ENCODE data around the gene ATP6V1B1. TPM values are rescaled to one million over a fixed set of nuclear protein-coding genes. Genes with fewer than 3 reads are reported as not detected.

Gene ATP6V1B1
- total and polyA plus RNA-seq, 2 experiments from 2014 or later: not detected

GRCh38 chr2:70954886-70955285 lies 19.2 kb downstream of the ATP6V1B1 start (continued):
- TF ChIP-seq ZNF462 (CRISPR knock-in tag; IDR thresholded peaks at IDR 0.05) (no peak), POLR2AphosphoS5 (IDR thresholded peaks at IDR 0.05; ENCODE audit: low read depth) (no peak), STAT1 (IDR thresholded peaks at IDR 0.05; ENCODE audit: unreplicated experiment) (no peak), ZNF331 (CRISPR knock-in tag; IDR thresholded peaks at IDR 0.05; ENCODE audit: low read depth) (no peak), NANOG (IDR thresholded peaks at IDR 0.05; ENCODE audit: borderline replicate concordance) (no peak), EZH2 (IDR thresholded peaks at IDR 0.05; ENCODE audit: low read depth, unreplicated experiment) (no peak), EZH2phosphoT487 (IDR thresholded peaks at IDR 0.05; ENCODE audit: unreplicated experiment) (no peak), CREB1 (CRISPR knock-in tag; IDR thresholded peaks at IDR 0.05; ENCODE audit: low read depth) (no peak), JUNB (IDR thresholded peaks at IDR 0.05; ENCODE audit: unreplicated experiment) (no peak)
- TF ChIP-seq, protein P1, sequence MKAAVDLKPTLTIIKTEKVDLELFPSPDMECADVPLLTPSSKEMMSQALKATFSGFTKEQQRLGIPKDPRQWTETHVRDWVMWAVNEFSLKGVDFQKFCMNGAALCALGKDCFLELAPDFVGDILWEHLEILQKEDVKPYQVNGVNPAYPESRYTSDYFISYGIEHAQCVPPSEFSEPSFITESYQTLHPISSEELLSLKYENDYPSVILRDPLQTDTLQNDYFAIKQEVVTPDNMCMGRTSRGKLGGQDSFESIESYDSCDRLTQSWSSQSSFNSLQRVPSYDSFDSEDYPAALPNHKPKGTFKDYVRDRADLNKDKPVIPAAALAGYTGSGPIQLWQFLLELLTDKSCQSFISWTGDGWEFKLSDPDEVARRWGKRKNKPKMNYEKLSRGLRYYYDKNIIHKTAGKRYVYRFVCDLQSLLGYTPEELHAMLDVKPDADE (IDR thresholded peaks at IDR 0.05): no peak
- TF ChIP-seq, protein P2, sequence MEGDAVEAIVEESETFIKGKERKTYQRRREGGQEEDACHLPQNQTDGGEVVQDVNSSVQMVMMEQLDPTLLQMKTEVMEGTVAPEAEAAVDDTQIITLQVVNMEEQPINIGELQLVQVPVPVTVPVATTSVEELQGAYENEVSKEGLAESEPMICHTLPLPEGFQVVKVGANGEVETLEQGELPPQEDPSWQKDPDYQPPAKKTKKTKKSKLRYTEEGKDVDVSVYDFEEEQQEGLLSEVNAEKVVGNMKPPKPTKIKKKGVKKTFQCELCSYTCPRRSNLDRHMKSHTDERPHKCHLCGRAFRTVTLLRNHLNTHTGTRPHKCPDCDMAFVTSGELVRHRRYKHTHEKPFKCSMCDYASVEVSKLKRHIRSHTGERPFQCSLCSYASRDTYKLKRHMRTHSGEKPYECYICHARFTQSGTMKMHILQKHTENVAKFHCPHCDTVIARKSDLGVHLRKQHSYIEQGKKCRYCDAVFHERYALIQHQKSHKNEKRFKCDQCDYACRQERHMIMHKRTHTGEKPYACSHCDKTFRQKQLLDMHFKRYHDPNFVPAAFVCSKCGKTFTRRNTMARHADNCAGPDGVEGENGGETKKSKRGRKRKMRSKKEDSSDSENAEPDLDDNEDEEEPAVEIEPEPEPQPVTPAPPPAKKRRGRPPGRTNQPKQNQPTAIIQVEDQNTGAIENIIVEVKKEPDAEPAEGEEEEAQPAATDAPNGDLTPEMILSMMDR (conservative IDR thresholded peaks at IDR 0.05; ENCODE audit: low read depth in 2 of 2): no peak
